Spleen (tissue), 11 donors: ENCODE measurements around the gene CACNB3. TPM values are rescaled to one million over a fixed set of nuclear protein-coding genes. Genes with fewer than 3 reads are reported as not detected.

ENCODE experiments used
- DNase-seq: peaks from one replicate; pipeline ENCODE4 v3.0.0-alpha.2; 2020
- H3K27ac ChIP-seq, 8 donors: fragments of 200-600 bp; sonication (generic) in 7 of 8; 1 replicate in 4 of 8; 2 replicates in 4 of 8; pipeline versions ENCODE4 v1.5.0 to v1.8.0; 2016 to 2021; ENCODE audit warnings: inconsistent platforms in 4 of 8, mild to moderate bottlenecking in 4 of 8, moderate library complexity in 1 of 8
- H3K27me3 ChIP-seq, 7 donors: fragments of 200-600 bp; sonication (generic) in 6 of 7; replicated peaks in 1 of 7; 1 replicate in 4 of 7; 2 replicates in 3 of 7; pipeline versions ENCODE4 v1.5.0 to v1.8.0; 2016 to 2021; ENCODE audit warnings: inconsistent platforms in 3 of 7, mild to moderate bottlenecking in 1 of 7
- H3K36me3 ChIP-seq, 6 donors: fragments of 200-600 bp; sonication (generic) in 5 of 6; 1 replicate in 4 of 6; 2 replicates in 2 of 6; pipeline versions ENCODE4 v1.5.0 to v1.8.0; 2016 to 2021; ENCODE audit warnings: inconsistent platforms in 2 of 6
- H3K4me1 ChIP-seq, 6 donors: fragments of 200-600 bp; sonication (generic) in 5 of 6; 1 replicate in 3 of 6; 2 replicates in 3 of 6; pipeline versions ENCODE4 v1.5.0 to v1.8.0; 2016 to 2021; ENCODE audit warnings: inconsistent platforms in 3 of 6
- H3K4me3 ChIP-seq, 8 donors: fragments of 200-600 bp; sonication (generic) in 7 of 8; 1 replicate in 4 of 8; 2 replicates in 4 of 8; pipeline versions ENCODE4 v1.5.0 to v1.8.0; 2016 to 2021; ENCODE audit warnings: inconsistent platforms in 4 of 8, mild to moderate bottlenecking in 4 of 8, moderate library complexity in 2 of 8
- H3K9me3 ChIP-seq, 8 donors: fragments of 200-600 bp; sonication (generic) in 7 of 8; 1 replicate in 4 of 8; 2 replicates in 4 of 8; pipeline versions ENCODE4 v1.5.0 to v1.8.0; 2016 to 2021; ENCODE audit warnings: inconsistent platforms in 4 of 8
- CTCF ChIP-seq, 11 experiments: fragments of 200-600 bp in 7 of 11; fragments of 450-650 bp in 4 of 11; sonication (generic) in 4 of 11; IDR thresholded peaks in 8 of 11; conservative IDR thresholded peaks in 3 of 11; 1 replicate in 7 of 11; 2 replicates in 4 of 11; pipeline versions ENCODE4 v1.4.0 to v1.8.0; 2016 to 2021; ENCODE audit warnings: antibody characterized with exemption in 11 of 11, inconsistent platforms in 4 of 11, mild to moderate bottlenecking in 1 of 11
- POLR2A ChIP-seq, 3 donors: fragments of 450-650 bp; IDR thresholded peaks; one replicate each; pipeline ENCODE4 v1.5.1; 2017; ENCODE audit warnings: antibody characterized with exemption in 3 of 3, mild to moderate bottlenecking in 1 of 3
- POLR2AphosphoS5 ChIP-seq, 3 donors: sonication (generic); formaldehyde crosslinking; IDR thresholded peaks; one replicate each; pipeline ENCODE4 v1.5.1; 2017; ENCODE audit warnings: antibody characterized with exemption in 3 of 3
- WGBS, 5 donors: extraction: QIAGEN DNeasy Blood & Tissue Kit in 3 of 5; methylation state at CpG; one replicate each; pipeline versions ENCODE4 v1.1.5 to v1.1.7; 2013 to 2018; 5-methylcytosine and 5-hydroxymethylcytosine counted together
- intact Hi-C: fragments of 100-400 bp; cut with DNase I; formaldehyde crosslinking; loops from one replicate; pipeline ENCODE4 v1.15.0; 2023; ENCODE audit warnings: low total_unique reads
- polyA plus RNA-seq, 3 donors: library from polyadenylated mRNA; stranded (reverse); fragments of 200-250 nt; gene quantifications; one replicate each; pipeline ENCODE4 v1.2.1, GENCODE V29; 2013
- total RNA-seq, 7 donors: library from RNA; depleted of rRNA in 3 of 7; stranded (reverse); fragments of >200 nt in 3 of 7; fragmentation: NEBNext Ultra II Directional in 4 of 7; extraction: Animal tissue kit (Norgen Biotek cat#: 25700) in 4 of 7; gene quantifications; one replicate each; pipeline versions ENCODE4 v1.1.0 to v1.2.1, GENCODE V29; 2016 to 2021
- donor health status: healthy with polysubstance abuse.
- donor health status: DM: no; HTN: no; CAD: no; lungs with moderate emphysema.
- donor health status: DM: no; HTN: no; CAD: no.
- donor health status: Bipolar disorder and iron deficiency.
- donor health status: healthy.
- donor health status: DM: no; HTN: no; CAD: no.
- donor health status: DM: yes; HTN: yes; CAD: no.

Gene CACNB3
- total and polyA plus RNA-seq, 10 donors: 2.5 to 16.1 (median 6.0) TPM

GRCh38 chr12:48796976-48797375 lies 21.3 kb upstream of the CACNB3 start:
- Histone ChIP-seq H3K4me3 (no peak overlapping the region), H3K4me1 (peaks cover 0 to 10% (median 7%) of the 10 kb centered on the region in 6 donors), H3K27ac (no peak overlapping the region), H3K27me3 (peaks cover 0 to 17% (median 0%) of the 10 kb centered on the region in 7 donors), H3K9me3 (no peaks in the 10 kb centered on the region), H3K36me3 (no peaks in the 10 kb centered on the region)
- no peak for DNase-seq
- 59 to 78% (median 63%) methylated on average over 3 of the region's 3 CpGs for WGBS, 5 donors
- TF ChIP-seq POLR2AphosphoS5 (IDR thresholded peaks at IDR 0.05) (no peak), POLR2A (IDR thresholded peaks at IDR 0.05) (no peak), CTCF (IDR thresholded peaks at IDR 0.05 in 8 of 11, conservative IDR thresholded peaks at IDR 0.05 in 3 of 11) (no peak)
- intact Hi-C loops: loop anchor here (5.0 kb wide), 2 partner anchors 45 to 255 kb away; no protein-coding TSS in a partner anchor

DNA sequence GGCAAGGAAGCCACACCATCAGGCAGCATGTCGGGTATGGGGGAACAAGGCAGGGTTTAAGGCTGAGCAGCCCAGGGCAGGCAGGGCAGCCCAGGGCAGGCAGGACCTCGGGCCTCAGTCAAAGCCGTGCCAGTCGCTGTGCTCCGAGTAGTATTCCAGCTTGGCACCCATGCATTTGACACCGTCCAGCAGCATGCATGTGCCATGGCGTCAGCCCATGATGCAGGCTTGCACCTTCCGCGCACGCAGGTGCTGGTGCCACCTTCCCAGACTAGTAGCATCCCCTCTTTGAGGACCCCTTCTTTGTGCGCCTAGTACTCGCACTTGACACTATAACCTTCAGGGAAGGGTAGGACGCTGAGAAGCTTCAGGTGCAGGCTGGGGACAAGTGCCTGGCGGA lies 17.8 kb upstream of the CACNB3 start:
- DNase-seq: no peak
- 88 to 91% (median 89%) methylated on average over 8 to 14 of the region's 14 CpGs for WGBS, 5 donors
- TF ChIP-seq POLR2AphosphoS5 (IDR thresholded peaks at IDR 0.05) (no peak), CTCF (IDR thresholded peaks at IDR 0.05 in 8 of 11, conservative IDR thresholded peaks at IDR 0.05 in 3 of 11) (no peak), POLR2A (IDR thresholded peaks at IDR 0.05) (no peak)
- Histone ChIP-seq H3K9me3 (no peaks in the 10 kb centered on the region), H3K27me3 (peaks cover 0 to 17% (median 0%) of the 10 kb centered on the region in 7 donors), H3K27ac (no peak overlapping the region), H3K4me1 (peaks cover 0 to 8% (median 5%) of the 10 kb centered on the region in 6 donors), H3K4me3 (no peak overlapping the region), H3K36me3 (no peaks in the 10 kb centered on the region)
- intact Hi-C loops: no loop called here

- Histone ChIP-seq H3K27ac (no peak overlapping the region), H3K4me3 (no peak overlapping the region), H3K4me1 (peaks cover 0 to 2% (median under 1%) of the 10 kb centered on the region in 6 donors), H3K9me3 (no peaks in the 10 kb centered on the region), H3K27me3 (peaks cover 0 to 17% (median 0%) of the 10 kb centered on the region in 7 donors), H3K36me3 (no peaks in the 10 kb centered on the region)
- intact Hi-C loops: no loop called here
- TF ChIP-seq CTCF (IDR thresholded peaks at IDR 0.05 in 8 of 11, conservative IDR thresholded peaks at IDR 0.05 in 3 of 11) (no peak), POLR2AphosphoS5 (IDR thresholded peaks at IDR 0.05) (no peak)
- no peak for DNase-seq
- WGBS, 5 donors: 80 to 90% (median 83%) methylated on average over 13 to 14 of the region's 14 CpGs
These were observed 17.3 kb upstream of the CACNB3 start for GRCh38 chr12:48800971-48801370.

DNA sequence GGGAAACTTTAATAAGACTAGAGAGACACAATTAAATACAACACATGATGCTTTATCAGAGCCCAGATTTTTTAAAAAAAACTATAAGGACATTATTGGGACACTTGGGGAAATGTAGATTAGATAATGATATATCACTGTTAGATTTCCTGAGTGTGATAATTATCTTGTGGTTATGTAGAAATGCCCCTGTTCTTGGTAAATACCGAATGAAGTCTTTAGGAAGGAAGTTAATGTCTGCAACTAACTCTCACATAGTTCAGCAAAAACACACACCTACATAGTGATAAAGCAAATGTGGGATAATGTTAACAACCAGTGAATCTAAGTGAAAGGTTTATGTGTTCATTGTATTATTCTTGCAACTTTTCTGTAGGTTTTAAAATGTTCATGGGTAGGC lies 14.6 kb upstream of the CACNB3 start:
- Histone ChIP-seq H3K36me3 (no peaks in the 10 kb centered on the region), H3K9me3 (no peaks in the 10 kb centered on the region), H3K4me3 (no peak overlapping the region), H3K27me3 (peaks cover 0 to 17% (median 0%) of the 10 kb centered on the region in 7 donors), H3K27ac (no peak overlapping the region), H3K4me1 (no peaks in the 10 kb centered on the region)
- no peak for DNase-seq
- intact Hi-C loops: no loop called here
- 9 to 17% (median 16%) methylated on average over 1 of the region's 1 CpG for WGBS, 5 donors
- TF ChIP-seq CTCF (IDR thresholded peaks at IDR 0.05 in 8 of 11, conservative IDR thresholded peaks at IDR 0.05 in 3 of 11) (no peak), POLR2AphosphoS5 (IDR thresholded peaks at IDR 0.05) (no peak), POLR2A (IDR thresholded peaks at IDR 0.05) (no peak)
